ENCODE measurements around the gene MYADML2. TPM values are rescaled to one million over a fixed set of nuclear protein-coding genes. Genes with fewer than 3 reads are reported as not detected.
"Not testable (repeated sequence)": the region's sequence is repeated elsewhere in the genome, so short reads cannot be mapped to it uniquely, and the experiment has no call there.

Gene MYADML2
- total RNA-seq, 2 donors from 2014 or later = 0.27 TPM; not detected in 1

- Histone ChIP-seq H3K4me3 (no peak overlapping the region), H3K36me3 (no peaks in the 10 kb centered on the region), H3K27ac (no peak overlapping the region), H3K4me1 (peaks cover 32% of the 10 kb centered on the region), H3K9ac (ENCODE audit: low read depth in 2 of 2, low read length in 2 of 2) (no peak overlapping the region), H3K27me3 (no peaks in the 10 kb centered on the region), H3K9me3 (no peaks in the 10 kb centered on the region)
- intact Hi-C loops (cut with DNase I) = no loop called here
- no peak for DNase-seq
- TF ChIP-seq CTCF (IDR thresholded peaks at IDR 0.05) = no peak
Observed at GRCh38 chr17:81921996-81922565, 25.0 kb downstream of the MYADML2 start.

- H3K27me3 ChIP-seq = no peaks in the 10 kb centered on the region
- peaks cover 36% of the 10 kb centered on the region for H3K4me1 ChIP-seq
- no peak overlapping the region for H3K4me3 ChIP-seq
- no peaks in the 10 kb centered on the region for H3K9me3 ChIP-seq
- TF ChIP-seq CTCF (IDR thresholded peaks at IDR 0.05) = no peak
- no peak overlapping the region for H3K27ac ChIP-seq
- intact Hi-C loops (cut with DNase I) = no loop called here
- H3K9ac ChIP-seq (ENCODE audit: low read depth in 2 of 2, low read length in 2 of 2) = no peak overlapping the region
- H3K36me3 ChIP-seq = no peaks in the 10 kb centered on the region
- no peak for DNase-seq
Observed at GRCh38 chr17:81921537-81921862, 25.5 kb downstream of the MYADML2 start.

GRCh38 chr17:81920612-81921536 is 26.2 kb downstream of the MYADML2 start:
- Histone ChIP-seq H3K4me3 (no peak overlapping the region), H3K27ac (no peak overlapping the region), H3K27me3 (no peaks in the 10 kb centered on the region), H3K4me1 (peaks cover 37% of the 10 kb centered on the region), H3K36me3 (no peaks in the 10 kb centered on the region), H3K9ac (ENCODE audit: low read depth in 2 of 2, low read length in 2 of 2) (no peak overlapping the region), H3K9me3 (no peaks in the 10 kb centered on the region)
- no peak for DNase-seq
- intact Hi-C loops (cut with DNase I) = no loop called here
- TF ChIP-seq CTCF (IDR thresholded peaks at IDR 0.05) = no peak

GRCh38 chr17:81918832-81919545 is 28.0 kb downstream of the MYADML2 start:
- DNase-seq = peak; percentile 84
- Histone ChIP-seq H3K36me3 (peaks cover 6% of the 10 kb centered on the region), H3K27ac (peak overlapping the region; percentile 88), H3K4me3 (no peak overlapping the region), H3K27me3 (no peaks in the 10 kb centered on the region), H3K9ac (ENCODE audit: low read depth in 2 of 2, low read length in 2 of 2) (peak overlapping the region; percentile 8 to 71), H3K4me1 (peaks cover 25% of the 10 kb centered on the region), H3K9me3 (no peaks in the 10 kb centered on the region)
- TF ChIP-seq CTCF (IDR thresholded peaks at IDR 0.05) = no peak
- intact Hi-C loops (cut with DNase I) = no loop called here

GRCh38 chr17:81918333-81918669 is 28.7 kb downstream of the MYADML2 start:
- H3K36me3 ChIP-seq = peaks cover 12% of the 10 kb centered on the region
- peak overlapping the region in 1 of 2 donors; percentile 71 for H3K9ac ChIP-seq (ENCODE audit: low read depth in 2 of 2, low read length in 2 of 2)
- intact Hi-C loops (cut with DNase I); DNase-seq; H3K27me3 ChIP-seq; H3K9me3 ChIP-seq: not testable (repeated sequence)
- H3K4me3 ChIP-seq = peak overlapping the region; percentile 86
- H3K4me1 ChIP-seq = peaks cover 20% of the 10 kb centered on the region
- peak overlapping the region; percentile 88 for H3K27ac ChIP-seq
